ENCODE data around the gene CXorf38.

- no peak for TF ChIP-seq REST (IDR thresholded peaks at IDR 0.05; ENCODE audit: low read depth)
- no peak for TF ChIP-seq ZBTB7A (IDR thresholded peaks at IDR 0.05; ENCODE audit: low read depth)
- no peak for TF ChIP-seq CEBPB (IDR thresholded peaks at IDR 0.05)
- TF ChIP-seq CREB1 (IDR thresholded peaks at IDR 0.05; ENCODE audit: low read depth), result no peak
- TF ChIP-seq RAD21 (IDR thresholded peaks at IDR 0.05; ENCODE audit: low read depth), result no peak
- no peak for TF ChIP-seq EP300 (IDR thresholded peaks at IDR 0.05; ENCODE audit: borderline replicate concordance)
- no peak for TF ChIP-seq YY1 (IDR thresholded peaks at IDR 0.05; ENCODE audit: low read depth)
- no peak for TF ChIP-seq EGR1 (IDR thresholded peaks at IDR 0.05)
- no peak for TF ChIP-seq USF1 (IDR thresholded peaks at IDR 0.05)
- TF ChIP-seq MAX (IDR thresholded peaks at IDR 0.05), result no peak
- no peak for TF ChIP-seq NFIC (IDR thresholded peaks at IDR 0.05)
- no peak for TF ChIP-seq TAF1 (IDR thresholded peaks at IDR 0.05; ENCODE audit: low read depth)
- TF ChIP-seq TEAD4 (IDR thresholded peaks at IDR 0.05), result no peak
These were observed 14.1 kb upstream of the CXorf38 start for GRCh38 chrX:40661489-40661888.

Measured in Ishikawa (cell line).